Stimulated activated CD4-positive, alpha-beta T cell treated with anti-CD3 and anti-CD28 coated beads, Interleukin-12 subunit alpha, Interleukin-12 subunit beta, amount 100 ng/mL, for 4 hours (primary cell): Measurements from ENCODE around the gene FOXK1.

Experiments
- DNase-seq: peaks from one replicate; pipeline ENCODE4 v3.0.0-alpha.2; 2020

The FOXK1 gene

GRCh38 chr7:4725014-4725849, 43.1 kb downstream of the FOXK1 start:
- no peak for DNase-seq

- DNase-seq = no peak
Measured at GRCh38 chr7:4725850-4726450, 43.9 kb downstream of the FOXK1 start.

- no peak for DNase-seq
Measured at GRCh38 chr7:4726566-4726965, 44.5 kb downstream of the FOXK1 start.

- DNase-seq = no peak
Measured at GRCh38 chr7:4727914-4728705, 46.0 kb downstream of the FOXK1 start.

- no peak for DNase-seq
Measured at GRCh38 chr7:4729266-4729665, 47.2 kb downstream of the FOXK1 start.

GRCh38 chr7:4730276-4730675, 48.2 kb downstream of the FOXK1 start:
- no peak for DNase-seq

GRCh38 chr7:4730971-4731370, 48.9 kb downstream of the FOXK1 start:
- DNase-seq = no peak

- DNase-seq = no peak
Measured at GRCh38 chr7:4731803-4732202, 49.7 kb downstream of the FOXK1 start.

GRCh38 chr7:4733936-4734528, 51.9 kb downstream of the FOXK1 start:
- DNase-seq = no peak

GRCh38 chr7:4734587-4735345, 52.7 kb downstream of the FOXK1 start:
- no peak for DNase-seq

GRCh38 chr7:4737300-4737699, 55.2 kb downstream of the FOXK1 start:
- DNase-seq = no peak

- no peak for DNase-seq
Measured at GRCh38 chr7:4738711-4739527, 56.8 kb downstream of the FOXK1 start.

- no peak for DNase-seq
Measured at GRCh38 chr7:4739528-4739992, 57.5 kb downstream of the FOXK1 start.

GRCh38 chr7:4740796-4741195, 58.7 kb downstream of the FOXK1 start:
- no peak for DNase-seq

- no peak for DNase-seq
Measured at GRCh38 chr7:4742051-4742573, 60.0 kb downstream of the FOXK1 start.

GRCh38 chr7:4742852-4743251, 60.8 kb downstream of the FOXK1 start:
- no peak for DNase-seq

- peak; percentile 53 for DNase-seq
Measured at GRCh38 chr7:4744391-4745264, 62.5 kb downstream of the FOXK1 start.

GRCh38 chr7:4745265-4745919, 63.3 kb downstream of the FOXK1 start:
- DNase-seq = no peak
